Hepatocyte (in vitro differentiated cells): ENCODE data around the gene DCC.

Experiments used
- EZH2 ChIP-seq: fragments of 200-600 bp; sonication (generic); IDR thresholded peaks from 2 replicates; pipeline ENCODE4 v1.6.1; 2016; ENCODE audit warnings: antibody characterized with exemption, mild to moderate bottlenecking, borderline replicate concordance
- TF ChIP-seq, protein P1 (sequence below): fragments of 200-600 bp; sonication (generic); IDR thresholded peaks from 2 replicates; pipeline ENCODE4 v1.5.1; 2016; ENCODE audit warnings: antibody characterized with exemption, mild to moderate bottlenecking; ENCODE audit not compliant: poor library complexity

- TF ChIP-seq, protein P1, sequence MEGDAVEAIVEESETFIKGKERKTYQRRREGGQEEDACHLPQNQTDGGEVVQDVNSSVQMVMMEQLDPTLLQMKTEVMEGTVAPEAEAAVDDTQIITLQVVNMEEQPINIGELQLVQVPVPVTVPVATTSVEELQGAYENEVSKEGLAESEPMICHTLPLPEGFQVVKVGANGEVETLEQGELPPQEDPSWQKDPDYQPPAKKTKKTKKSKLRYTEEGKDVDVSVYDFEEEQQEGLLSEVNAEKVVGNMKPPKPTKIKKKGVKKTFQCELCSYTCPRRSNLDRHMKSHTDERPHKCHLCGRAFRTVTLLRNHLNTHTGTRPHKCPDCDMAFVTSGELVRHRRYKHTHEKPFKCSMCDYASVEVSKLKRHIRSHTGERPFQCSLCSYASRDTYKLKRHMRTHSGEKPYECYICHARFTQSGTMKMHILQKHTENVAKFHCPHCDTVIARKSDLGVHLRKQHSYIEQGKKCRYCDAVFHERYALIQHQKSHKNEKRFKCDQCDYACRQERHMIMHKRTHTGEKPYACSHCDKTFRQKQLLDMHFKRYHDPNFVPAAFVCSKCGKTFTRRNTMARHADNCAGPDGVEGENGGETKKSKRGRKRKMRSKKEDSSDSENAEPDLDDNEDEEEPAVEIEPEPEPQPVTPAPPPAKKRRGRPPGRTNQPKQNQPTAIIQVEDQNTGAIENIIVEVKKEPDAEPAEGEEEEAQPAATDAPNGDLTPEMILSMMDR, result no peak
- TF ChIP-seq EZH2, result no peak
Observed at GRCh38 chr18:52391810-52392559, 52.0 kb downstream of the DCC start.
